Endodermal cell (in vitro differentiated cells): Measurements from ENCODE around the gene CFAP46. TPM values are rescaled to one million over a fixed set of nuclear protein-coding genes. Genes with fewer than 3 reads are reported as not detected.

ENCODE experiments used
- DNase-seq: peaks from one replicate; pipeline ENCODE4 v3.0.0-alpha.2; 2017
- H3K27ac ChIP-seq: 2 replicates; pipeline ENCODE4 v1.5.1; 2013; ENCODE audit warnings: mild to moderate bottlenecking, low read depth, low read length, moderate library complexity
- H3K27me3 ChIP-seq: 2 replicates; pipeline ENCODE4 v1.6.1; 2013; ENCODE audit warnings: mild to moderate bottlenecking, low read length, moderate library complexity; ENCODE audit not compliant: insufficient read depth, control insufficient read depth, poor library complexity, severe bottlenecking
- H3K36me3 ChIP-seq: 2 replicates; pipeline ENCODE4 v1.7.0; 2013; ENCODE audit warnings: mild to moderate bottlenecking, low read length, moderate library complexity; ENCODE audit not compliant: control insufficient read depth, insufficient read depth
- H3K4me1 ChIP-seq: one replicate; pipeline ENCODE4 v1.7.0; 2013; ENCODE audit warnings: low read length; ENCODE audit not compliant: control insufficient read depth, insufficient read depth
- H3K4me3 ChIP-seq: 2 replicates; pipeline ENCODE4 v1.5.1; 2013; ENCODE audit warnings: mild to moderate bottlenecking, low read length, moderate library complexity
- H3K9ac ChIP-seq: 2 replicates; pipeline ENCODE4 v1.6.1; 2013; ENCODE audit warnings: mild to moderate bottlenecking, low read length, moderate library complexity; ENCODE audit not compliant: poor library complexity, severe bottlenecking; ENCODE audit errors: extremely low read depth
- H3K9me3 ChIP-seq: 2 replicates; pipeline ENCODE4 v1.6.1; 2013; ENCODE audit warnings: mild to moderate bottlenecking, low read length, moderate library complexity; ENCODE audit not compliant: control insufficient read depth
- H3K27ac Mint-ChIP-seq: 2 replicates; pipeline ENCODE4 v1.8.0; 2020; ENCODE audit warnings: mixed read lengths
- H3K27me3 Mint-ChIP-seq: 2 replicates; pipeline ENCODE4 v1.8.0; 2021; ENCODE audit warnings: mild to moderate bottlenecking, mixed read lengths; ENCODE audit not compliant: insufficient read depth
- H3K36me3 Mint-ChIP-seq: 2 replicates; pipeline ENCODE4 v1.8.0; 2020; ENCODE audit warnings: low read depth, mixed read lengths
- H3K4me1 Mint-ChIP-seq: 2 replicates; pipeline ENCODE4 v1.8.0; 2020; ENCODE audit warnings: mixed read lengths
- H3K4me3 Mint-ChIP-seq: 2 replicates; pipeline ENCODE4 v1.8.0; 2020; ENCODE audit warnings: mild to moderate bottlenecking, moderate library complexity, mixed read lengths
- H3K9me3 Mint-ChIP-seq: 2 replicates; pipeline ENCODE4 v1.8.0; 2020; ENCODE audit warnings: mild to moderate bottlenecking, mixed read lengths
- WGBS, 2 experiments: methylation state at CpG; one replicate each; pipeline versions ENCODE4 v1.1.5 to v1.1.7; 2013; ENCODE audit warnings: missing lambda C conversion rate in 2 of 2, mixed read lengths in 1 of 2; ENCODE audit not compliant: insufficient coverage in 1 of 2, insufficient read length in 1 of 2; 5-methylcytosine and 5-hydroxymethylcytosine counted together
- total RNA-seq, 2 donors: library from RNA; stranded (reverse); fragmentation: NEBNext Ultra II Directional in 1 of 2; extraction: Animal tissue kit (Norgen Biotek cat#: 25700) in 1 of 2; gene quantifications; 2 replicates in 1 of 2; 3 replicates in 1 of 2; pipeline ENCODE4 v1.2.1, GENCODE V29; 2021
- TF ChIP-seq, protein P1 (sequence below): fragments of 200-600 bp; sonication (generic); conservative IDR thresholded peaks from 2 replicates; pipeline ENCODE4 v1.5.0; 2021; ENCODE audit warnings: antibody characterized with exemption, mild to moderate bottlenecking

The CFAP46 gene
- total RNA-seq, 2 donors from 2014 or later, result 9.9 to 10.5 TPM

DNA sequence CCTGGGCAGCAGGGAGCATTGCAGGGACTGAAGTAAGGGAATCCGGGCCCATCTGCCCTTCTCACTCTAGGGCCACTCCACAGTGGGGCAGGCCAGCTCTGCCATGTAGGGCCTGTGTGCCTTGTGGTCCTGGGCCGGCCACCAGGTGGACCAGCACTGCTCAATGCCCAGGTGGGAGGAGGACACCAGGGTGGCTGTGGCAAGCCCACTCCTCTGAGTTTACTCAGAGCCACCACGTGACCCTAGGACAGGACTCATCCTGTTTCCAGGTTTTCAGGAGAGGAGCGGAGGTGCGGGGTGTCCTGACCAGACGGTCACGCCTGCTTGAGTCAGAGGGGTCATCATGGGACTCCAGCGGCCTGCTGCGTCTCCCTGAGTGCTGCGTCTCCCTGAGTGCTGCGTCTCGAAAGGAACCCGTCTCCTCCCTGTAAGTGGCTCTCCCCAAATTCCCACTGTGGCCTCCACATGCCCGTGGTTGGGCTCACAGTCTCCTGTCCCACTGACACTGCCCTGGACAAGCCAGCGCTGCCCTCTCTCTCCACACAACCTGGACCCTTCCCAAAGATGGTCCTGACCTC lies 2.9 kb downstream of the CFAP46 start:
- TF ChIP-seq, protein P1, sequence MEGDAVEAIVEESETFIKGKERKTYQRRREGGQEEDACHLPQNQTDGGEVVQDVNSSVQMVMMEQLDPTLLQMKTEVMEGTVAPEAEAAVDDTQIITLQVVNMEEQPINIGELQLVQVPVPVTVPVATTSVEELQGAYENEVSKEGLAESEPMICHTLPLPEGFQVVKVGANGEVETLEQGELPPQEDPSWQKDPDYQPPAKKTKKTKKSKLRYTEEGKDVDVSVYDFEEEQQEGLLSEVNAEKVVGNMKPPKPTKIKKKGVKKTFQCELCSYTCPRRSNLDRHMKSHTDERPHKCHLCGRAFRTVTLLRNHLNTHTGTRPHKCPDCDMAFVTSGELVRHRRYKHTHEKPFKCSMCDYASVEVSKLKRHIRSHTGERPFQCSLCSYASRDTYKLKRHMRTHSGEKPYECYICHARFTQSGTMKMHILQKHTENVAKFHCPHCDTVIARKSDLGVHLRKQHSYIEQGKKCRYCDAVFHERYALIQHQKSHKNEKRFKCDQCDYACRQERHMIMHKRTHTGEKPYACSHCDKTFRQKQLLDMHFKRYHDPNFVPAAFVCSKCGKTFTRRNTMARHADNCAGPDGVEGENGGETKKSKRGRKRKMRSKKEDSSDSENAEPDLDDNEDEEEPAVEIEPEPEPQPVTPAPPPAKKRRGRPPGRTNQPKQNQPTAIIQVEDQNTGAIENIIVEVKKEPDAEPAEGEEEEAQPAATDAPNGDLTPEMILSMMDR, result no peak

DNA sequence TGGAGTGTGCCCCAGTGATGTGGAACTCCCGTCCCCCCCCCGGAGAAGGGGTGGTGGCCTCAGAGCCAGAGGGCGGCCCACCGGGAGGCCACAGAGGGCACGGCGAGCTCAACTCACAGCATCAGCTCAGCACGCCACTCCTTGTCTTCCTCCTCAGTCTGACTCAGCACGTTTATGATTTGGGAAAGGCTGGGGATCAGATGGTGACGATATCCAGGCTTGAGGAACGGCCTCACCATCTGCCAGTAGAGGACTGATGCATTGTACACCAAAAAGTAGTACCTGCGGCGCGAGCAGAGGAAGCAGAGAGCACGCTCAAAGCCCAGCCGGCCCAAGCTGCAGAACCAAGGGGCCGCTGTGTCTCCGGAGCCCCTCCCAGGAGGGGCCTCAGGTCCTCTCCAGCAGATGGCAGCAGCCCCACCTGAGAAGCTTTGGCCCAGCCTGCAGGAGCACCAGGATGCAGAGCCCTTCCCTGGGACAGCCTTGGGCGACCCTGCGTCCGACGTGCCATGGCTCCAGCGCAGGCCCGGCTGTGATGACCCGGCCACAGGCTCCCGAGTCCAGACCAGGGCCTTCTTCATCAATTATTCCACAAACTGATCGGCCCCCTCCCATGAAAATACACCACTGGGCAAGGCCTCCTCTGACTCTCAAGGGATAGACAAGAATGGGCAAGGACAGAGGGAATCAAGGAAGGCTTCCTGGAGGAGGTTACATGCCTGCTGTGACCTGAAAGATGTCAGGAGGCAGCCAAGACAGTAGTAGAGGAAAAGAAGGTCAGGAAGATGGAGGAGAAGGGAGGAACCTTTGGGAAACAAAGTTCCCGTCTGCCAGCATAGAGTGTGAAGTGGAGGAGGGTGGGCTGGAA lies 3.7 kb downstream of the CFAP46 start:
- H3K4me3 Mint-ChIP-seq, result no peak overlapping the region
- peaks cover 5% of the 10 kb centered on the region for H3K4me1 Mint-ChIP-seq
- no peaks in the 10 kb centered on the region for H3K9me3 Mint-ChIP-seq
- Histone ChIP-seq H3K9ac (no peak overlapping the region), H3K36me3 (peaks cover 34% of the 10 kb centered on the region), H3K27ac (no peak overlapping the region), H3K9me3 (no peaks in the 10 kb centered on the region), H3K27me3 (no peaks in the 10 kb centered on the region), H3K4me3 (no peak overlapping the region), H3K4me1 (no peaks in the 10 kb centered on the region)
- WGBS, 2 experiments, result 59 to 81% methylated on average over 12 to 27 of the region's 27 CpGs
- peak; percentile 93 for DNase-seq
- no peak overlapping the region for H3K27ac Mint-ChIP-seq
- TF ChIP-seq, protein P1, result peak; percentile 86
- peaks cover 3% of the 10 kb centered on the region for H3K27me3 Mint-ChIP-seq
- peaks cover 7% of the 10 kb centered on the region for H3K36me3 Mint-ChIP-seq

More for the DNA sequence above, 2.9 kb downstream of the CFAP46 start:
- Mint-ChIP-seq H3K9me3 (no peaks in the 10 kb centered on the region), H3K27ac (no peak overlapping the region), H3K4me1 (peaks cover 5% of the 10 kb centered on the region), H3K4me3 (no peak overlapping the region), H3K36me3 (peaks cover 7% of the 10 kb centered on the region), H3K27me3 (peaks cover 3% of the 10 kb centered on the region)
- Histone ChIP-seq H3K9ac (no peak overlapping the region), H3K27me3 (no peaks in the 10 kb centered on the region), H3K27ac (no peak overlapping the region), H3K36me3 (peaks cover 31% of the 10 kb centered on the region), H3K9me3 (no peaks in the 10 kb centered on the region), H3K4me3 (no peak overlapping the region), H3K4me1 (no peaks in the 10 kb centered on the region)
- DNase-seq, result no peak
- WGBS, 2 experiments, result 92 to 97% methylated on average over 11 to 15 of the region's 15 CpGs

DNA sequence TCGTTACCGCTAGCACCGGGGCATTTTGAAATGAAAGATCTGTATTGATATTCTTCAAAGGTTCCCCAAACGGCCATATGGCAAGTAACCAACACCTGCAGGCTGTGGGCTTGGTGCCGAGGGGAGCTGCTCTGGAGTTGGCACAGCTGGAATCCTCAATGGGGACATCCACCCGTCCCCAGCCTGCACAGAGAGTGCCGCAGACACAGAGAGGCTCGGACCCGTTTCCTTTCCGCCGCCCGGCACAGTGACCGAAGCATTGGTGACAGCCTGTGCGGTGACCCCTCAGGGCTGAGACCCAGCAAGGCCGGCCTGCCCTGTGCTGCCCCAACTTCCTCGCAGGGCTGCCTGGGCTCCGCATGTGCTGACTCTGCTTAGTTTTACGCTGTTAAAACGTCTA lies 4.5 kb downstream of the CFAP46 start:
- no peak overlapping the region for H3K27ac ChIP-seq

More for the DNA sequence above, 4.5 kb downstream of the CFAP46 start:
- H3K27me3 Mint-ChIP-seq, result peaks cover 2% of the 10 kb centered on the region
- WGBS, 2 experiments, result 89 to 95% methylated on average over 19 of the region's 19 CpGs
- no peak overlapping the region for H3K27ac Mint-ChIP-seq
- peaks cover 11% of the 10 kb centered on the region for H3K36me3 Mint-ChIP-seq
- Histone ChIP-seq H3K4me1 (no peaks in the 10 kb centered on the region), H3K9ac (no peak overlapping the region), H3K9me3 (no peaks in the 10 kb centered on the region), H3K36me3 (peaks cover 34% of the 10 kb centered on the region), H3K4me3 (no peak overlapping the region), H3K27me3 (no peaks in the 10 kb centered on the region)
- DNase-seq, result no peak
- no peak overlapping the region for H3K4me3 Mint-ChIP-seq
- TF ChIP-seq, protein P1, result no peak
- no peaks in the 10 kb centered on the region for H3K9me3 Mint-ChIP-seq
- H3K4me1 Mint-ChIP-seq, result peaks cover 5% of the 10 kb centered on the region
